ENCODE measurements around the gene DNAJC7. TPM values are rescaled to one million over a fixed set of nuclear protein-coding genes. Genes with fewer than 3 reads are reported as not detected.

DNAJC7 gene
- polyA plus RNA-seq, 1 of the 3 experiments (the other 2 are of a cell fraction), result 38.8 TPM

DNA sequence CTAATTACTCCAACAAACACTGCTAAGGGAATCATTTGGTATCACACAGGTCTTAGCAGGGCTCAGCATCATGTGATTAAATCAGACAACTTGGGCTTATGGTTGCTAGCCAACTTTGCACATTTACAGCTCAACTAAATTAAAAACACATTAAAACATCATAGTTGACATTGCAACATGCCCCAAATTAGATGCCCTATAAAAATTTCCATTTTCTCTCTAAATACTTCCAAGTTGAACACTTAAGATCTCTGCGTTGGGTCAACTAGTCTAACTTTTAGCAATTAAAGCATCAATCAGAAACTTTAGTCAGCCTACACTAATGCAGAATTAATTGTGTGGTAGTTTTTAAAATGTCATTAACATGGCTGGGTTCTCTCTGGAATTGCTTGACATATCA, 12.1 kb downstream of the DNAJC7 start:
- ChIA-PET CTCF (interaction anchor here (0.8 to 1.9 kb wide), 4 partner anchors 20 to 51 kb away, joined by 3 to 5 read pairs (median 4); no protein-coding TSS in a partner anchor), POLR2A (interaction anchor here (1.1 kb wide), 1 partner anchor 32 kb away, joined by 5 read pairs; no protein-coding TSS in a partner anchor)
- Histone ChIP-seq H3K4me3 (ENCODE audit: low read depth in 2 of 2, low read length in 1 of 2) (no peak overlapping the region), H3K27ac (ENCODE audit: low read depth in 2 of 2, low read length in 1 of 2) (0 out of 4 replicates have a peak overlapping the region, but pooled peaks of 1 of the 2 experiments have one; percentile 19), H3K4me1 (ENCODE audit: control insufficient read depth in 1 of 2, insufficient read depth in 2 of 2, low read depth in 1 of 2, low read length in 1 of 2) (peaks cover 6 to 8% of the 10 kb centered on the region in 2 experiments; a peak in 2 of 4 replicates), H3K4me2 (no peak overlapping the region), H3K9me3 (no peaks in the 10 kb centered on the region), H3K27me3 (ENCODE audit: insufficient read depth) (no peaks in the 10 kb centered on the region), H3F3A (replicated peaks; ENCODE audit: insufficient read depth) (no peaks in the 10 kb centered on the region), H4K20me1 (ENCODE audit: insufficient read depth) (peaks cover 74% of the 10 kb centered on the region), H2AFZ (ENCODE audit: low read depth) (no peak overlapping the region), H3K9ac (no peak overlapping the region), H3K9me2 (no peaks in the 10 kb centered on the region), H3K36me3 (replicated peaks in 1 of 2; ENCODE audit: control insufficient read depth in 1 of 2, insufficient read depth in 2 of 2, low read length in 1 of 2) (peaks cover 24 to 29% of the 10 kb centered on the region in 2 experiments), H3K79me2 (ENCODE audit: insufficient read depth) (peaks cover 99% of the 10 kb centered on the region)
- no peak for DNase-seq
- TF ChIP-seq NFIC (IDR thresholded peaks at IDR 0.05; ENCODE audit: borderline replicate concordance), result no peak
- TF ChIP-seq, protein P1, sequence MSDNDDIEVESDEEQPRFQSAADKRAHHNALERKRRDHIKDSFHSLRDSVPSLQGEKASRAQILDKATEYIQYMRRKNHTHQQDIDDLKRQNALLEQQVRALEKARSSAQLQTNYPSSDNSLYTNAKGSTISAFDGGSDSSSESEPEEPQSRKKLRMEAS (IDR thresholded peaks at IDR 0.05; ENCODE audit: low read depth), result no peak
- no peak for TF ChIP-seq CHD2 (IDR thresholded peaks at IDR 0.05; ENCODE audit: low read length, partially characterized antibody)
- TF ChIP-seq, protein P2, sequence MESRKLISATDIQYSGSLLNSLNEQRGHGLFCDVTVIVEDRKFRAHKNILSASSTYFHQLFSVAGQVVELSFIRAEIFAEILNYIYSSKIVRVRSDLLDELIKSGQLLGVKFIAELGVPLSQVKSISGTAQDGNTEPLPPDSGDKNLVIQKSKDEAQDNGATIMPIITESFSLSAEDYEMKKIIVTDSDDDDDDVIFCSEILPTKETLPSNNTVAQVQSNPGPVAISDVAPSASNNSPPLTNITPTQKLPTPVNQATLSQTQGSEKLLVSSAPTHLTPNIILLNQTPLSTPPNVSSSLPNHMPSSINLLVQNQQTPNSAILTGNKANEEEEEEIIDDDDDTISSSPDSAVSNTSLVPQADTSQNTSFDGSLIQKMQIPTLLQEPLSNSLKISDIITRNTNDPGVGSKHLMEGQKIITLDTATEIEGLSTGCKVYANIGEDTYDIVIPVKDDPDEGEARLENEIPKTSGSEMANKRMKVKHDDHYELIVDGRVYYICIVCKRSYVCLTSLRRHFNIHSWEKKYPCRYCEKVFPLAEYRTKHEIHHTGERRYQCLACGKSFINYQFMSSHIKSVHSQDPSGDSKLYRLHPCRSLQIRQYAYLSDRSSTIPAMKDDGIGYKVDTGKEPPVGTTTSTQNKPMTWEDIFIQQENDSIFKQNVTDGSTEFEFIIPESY (IDR thresholded peaks at IDR 0.05; ENCODE audit: borderline replicate concordance, low read depth), result no peak
- no peak for TF ChIP-seq TEAD4 (IDR thresholded peaks at IDR 0.05; ENCODE audit: borderline replicate concordance, insufficient read depth)
- TF ChIP-seq MXI1 (IDR thresholded peaks at IDR 0.05; ENCODE audit: low read depth, low read length), result no peak
- no peak for TF ChIP-seq ELF1 (IDR thresholded peaks at IDR 0.05)
- TF ChIP-seq, protein P3, sequence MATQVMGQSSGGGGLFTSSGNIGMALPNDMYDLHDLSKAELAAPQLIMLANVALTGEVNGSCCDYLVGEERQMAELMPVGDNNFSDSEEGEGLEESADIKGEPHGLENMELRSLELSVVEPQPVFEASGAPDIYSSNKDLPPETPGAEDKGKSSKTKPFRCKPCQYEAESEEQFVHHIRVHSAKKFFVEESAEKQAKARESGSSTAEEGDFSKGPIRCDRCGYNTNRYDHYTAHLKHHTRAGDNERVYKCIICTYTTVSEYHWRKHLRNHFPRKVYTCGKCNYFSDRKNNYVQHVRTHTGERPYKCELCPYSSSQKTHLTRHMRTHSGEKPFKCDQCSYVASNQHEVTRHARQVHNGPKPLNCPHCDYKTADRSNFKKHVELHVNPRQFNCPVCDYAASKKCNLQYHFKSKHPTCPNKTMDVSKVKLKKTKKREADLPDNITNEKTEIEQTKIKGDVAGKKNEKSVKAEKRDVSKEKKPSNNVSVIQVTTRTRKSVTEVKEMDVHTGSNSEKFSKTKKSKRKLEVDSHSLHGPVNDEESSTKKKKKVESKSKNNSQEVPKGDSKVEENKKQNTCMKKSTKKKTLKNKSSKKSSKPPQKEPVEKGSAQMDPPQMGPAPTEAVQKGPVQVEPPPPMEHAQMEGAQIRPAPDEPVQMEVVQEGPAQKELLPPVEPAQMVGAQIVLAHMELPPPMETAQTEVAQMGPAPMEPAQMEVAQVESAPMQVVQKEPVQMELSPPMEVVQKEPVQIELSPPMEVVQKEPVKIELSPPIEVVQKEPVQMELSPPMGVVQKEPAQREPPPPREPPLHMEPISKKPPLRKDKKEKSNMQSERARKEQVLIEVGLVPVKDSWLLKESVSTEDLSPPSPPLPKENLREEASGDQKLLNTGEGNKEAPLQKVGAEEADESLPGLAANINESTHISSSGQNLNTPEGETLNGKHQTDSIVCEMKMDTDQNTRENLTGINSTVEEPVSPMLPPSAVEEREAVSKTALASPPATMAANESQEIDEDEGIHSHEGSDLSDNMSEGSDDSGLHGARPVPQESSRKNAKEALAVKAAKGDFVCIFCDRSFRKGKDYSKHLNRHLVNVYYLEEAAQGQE (IDR thresholded peaks at IDR 0.05; ENCODE audit: low read depth, low read length), result no peak
- no peak for TF ChIP-seq EP300 (IDR thresholded peaks at IDR 0.05; ENCODE audit: borderline replicate concordance in 1 of 2, low read depth in 1 of 2, low read length in 1 of 2)
- TF ChIP-seq TCF12 (IDR thresholded peaks at IDR 0.05), result no peak
- TF ChIP-seq TAF1 (IDR thresholded peaks at IDR 0.05; ENCODE audit: borderline replicate concordance, low read depth, low read length), result no peak
- no peak for TF ChIP-seq FOSL2 (IDR thresholded peaks at IDR 0.05; ENCODE audit: borderline replicate concordance, low read depth)
- TF ChIP-seq RXRA (IDR thresholded peaks at IDR 0.05; ENCODE audit: borderline replicate concordance, low read depth), result no peak
- TF ChIP-seq, protein P4, sequence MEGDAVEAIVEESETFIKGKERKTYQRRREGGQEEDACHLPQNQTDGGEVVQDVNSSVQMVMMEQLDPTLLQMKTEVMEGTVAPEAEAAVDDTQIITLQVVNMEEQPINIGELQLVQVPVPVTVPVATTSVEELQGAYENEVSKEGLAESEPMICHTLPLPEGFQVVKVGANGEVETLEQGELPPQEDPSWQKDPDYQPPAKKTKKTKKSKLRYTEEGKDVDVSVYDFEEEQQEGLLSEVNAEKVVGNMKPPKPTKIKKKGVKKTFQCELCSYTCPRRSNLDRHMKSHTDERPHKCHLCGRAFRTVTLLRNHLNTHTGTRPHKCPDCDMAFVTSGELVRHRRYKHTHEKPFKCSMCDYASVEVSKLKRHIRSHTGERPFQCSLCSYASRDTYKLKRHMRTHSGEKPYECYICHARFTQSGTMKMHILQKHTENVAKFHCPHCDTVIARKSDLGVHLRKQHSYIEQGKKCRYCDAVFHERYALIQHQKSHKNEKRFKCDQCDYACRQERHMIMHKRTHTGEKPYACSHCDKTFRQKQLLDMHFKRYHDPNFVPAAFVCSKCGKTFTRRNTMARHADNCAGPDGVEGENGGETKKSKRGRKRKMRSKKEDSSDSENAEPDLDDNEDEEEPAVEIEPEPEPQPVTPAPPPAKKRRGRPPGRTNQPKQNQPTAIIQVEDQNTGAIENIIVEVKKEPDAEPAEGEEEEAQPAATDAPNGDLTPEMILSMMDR (IDR thresholded peaks at IDR 0.05), result no peak
- WGBS (ENCODE audit: low lambda C conversion rate), result 93% methylated on average over 1 of the region's 1 CpG
